Astrocyte of the spinal cord (primary cell): Measurements from ENCODE around the gene LYPD6B.

Experiments
- DNase-seq: peaks from one replicate; pipeline ENCODE4 v3.0.0; 2011; ENCODE audit warnings: low read depth, low spot score
- H3K4me3 ChIP-seq: 2 replicates; pipeline ENCODE4 v1.5.1; 2011; ENCODE audit warnings: low read depth, mild to moderate bottlenecking, low read length, moderate library complexity
- in situ Hi-C: cut with HindIII; loops from 2 replicates; pipeline ENCODE4 v1.10.0; 2017; ENCODE audit warnings: low sequenced_read_pairs
- TF ChIP-seq, protein P1 (sequence below): IDR thresholded peaks from 2 replicates; pipeline ENCODE4 v1.5.1; 2012; ENCODE audit warnings: low read depth, mild to moderate bottlenecking, low read length, inconsistent platforms

The LYPD6B gene

DNA sequence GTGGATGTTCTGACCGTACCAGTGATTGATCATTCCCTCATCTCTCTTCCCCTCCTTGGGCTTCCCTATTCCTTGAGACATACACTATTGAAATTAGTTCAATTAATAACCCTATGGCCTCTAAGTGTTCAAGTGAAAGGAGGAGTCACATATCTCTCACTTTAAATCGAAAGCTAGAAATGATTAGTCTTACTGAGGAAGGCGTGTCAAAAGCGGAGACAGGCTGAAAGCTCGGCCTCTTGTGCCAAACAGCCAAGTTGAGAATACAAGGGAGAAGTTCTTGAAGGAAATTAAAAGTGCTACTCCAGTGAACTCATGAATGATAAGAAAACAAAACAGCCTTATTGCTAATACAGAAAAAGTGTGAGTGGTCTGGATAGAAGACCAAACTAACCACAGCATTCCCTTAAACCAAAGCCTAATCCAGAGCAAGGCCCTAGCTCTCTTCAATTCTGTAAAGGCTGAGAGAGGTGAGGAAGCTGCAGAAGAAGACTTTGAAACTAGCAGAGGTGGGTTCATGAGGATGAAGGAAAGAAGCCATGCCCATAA is 147.5 kb downstream of the LYPD6B start:
- no peak overlapping the region for H3K4me3 ChIP-seq
- peak; percentile 22 for DNase-seq
- in situ Hi-C loops = no loop called here
- TF ChIP-seq, protein P1, sequence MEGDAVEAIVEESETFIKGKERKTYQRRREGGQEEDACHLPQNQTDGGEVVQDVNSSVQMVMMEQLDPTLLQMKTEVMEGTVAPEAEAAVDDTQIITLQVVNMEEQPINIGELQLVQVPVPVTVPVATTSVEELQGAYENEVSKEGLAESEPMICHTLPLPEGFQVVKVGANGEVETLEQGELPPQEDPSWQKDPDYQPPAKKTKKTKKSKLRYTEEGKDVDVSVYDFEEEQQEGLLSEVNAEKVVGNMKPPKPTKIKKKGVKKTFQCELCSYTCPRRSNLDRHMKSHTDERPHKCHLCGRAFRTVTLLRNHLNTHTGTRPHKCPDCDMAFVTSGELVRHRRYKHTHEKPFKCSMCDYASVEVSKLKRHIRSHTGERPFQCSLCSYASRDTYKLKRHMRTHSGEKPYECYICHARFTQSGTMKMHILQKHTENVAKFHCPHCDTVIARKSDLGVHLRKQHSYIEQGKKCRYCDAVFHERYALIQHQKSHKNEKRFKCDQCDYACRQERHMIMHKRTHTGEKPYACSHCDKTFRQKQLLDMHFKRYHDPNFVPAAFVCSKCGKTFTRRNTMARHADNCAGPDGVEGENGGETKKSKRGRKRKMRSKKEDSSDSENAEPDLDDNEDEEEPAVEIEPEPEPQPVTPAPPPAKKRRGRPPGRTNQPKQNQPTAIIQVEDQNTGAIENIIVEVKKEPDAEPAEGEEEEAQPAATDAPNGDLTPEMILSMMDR = no peak

DNA sequence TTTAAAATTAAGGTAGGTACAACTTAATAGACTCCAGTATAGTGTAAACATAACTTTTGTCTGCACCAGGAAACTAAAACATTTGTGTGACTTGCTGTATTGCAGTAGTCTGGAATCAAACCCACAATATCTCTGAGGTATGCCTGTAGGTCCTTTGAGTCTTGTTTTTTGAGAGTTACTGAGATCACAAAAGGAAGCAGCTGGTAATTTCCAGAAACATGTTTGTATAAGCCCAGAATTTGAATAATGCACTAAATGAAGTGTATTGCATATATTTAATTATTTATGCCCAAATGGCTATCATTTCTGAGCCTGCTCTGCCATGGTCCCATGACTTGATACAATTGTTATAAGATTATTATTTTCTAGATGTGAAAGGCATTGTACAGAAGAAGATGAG is 148.6 kb downstream of the LYPD6B start:
- in situ Hi-C loops = no loop called here
- no peak overlapping the region for H3K4me3 ChIP-seq
- TF ChIP-seq, protein P1 = no peak
- DNase-seq = no peak

DNA sequence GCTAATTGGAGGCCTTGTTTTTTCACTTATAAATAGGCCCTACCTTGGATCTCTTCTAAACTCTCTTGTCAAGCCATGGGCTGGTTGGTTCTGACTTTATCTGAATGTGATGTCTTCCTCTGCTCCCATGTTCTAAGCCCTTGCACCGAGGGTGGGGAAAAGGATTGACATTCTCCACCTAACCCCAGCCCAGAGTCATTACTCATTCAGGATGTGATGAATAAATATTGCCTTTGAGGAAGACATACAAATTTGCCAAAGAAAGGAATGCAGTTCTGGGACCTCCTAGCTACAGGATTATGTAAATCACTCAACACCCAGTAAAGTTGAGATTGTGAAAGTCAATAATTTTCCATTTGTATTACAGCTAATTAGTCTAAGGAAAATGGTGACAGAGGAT is 149.8 kb downstream of the LYPD6B start:
- no peak for DNase-seq
- TF ChIP-seq, protein P1 = no peak
- H3K4me3 ChIP-seq = no peak overlapping the region
- in situ Hi-C loops = no loop called here

DNA sequence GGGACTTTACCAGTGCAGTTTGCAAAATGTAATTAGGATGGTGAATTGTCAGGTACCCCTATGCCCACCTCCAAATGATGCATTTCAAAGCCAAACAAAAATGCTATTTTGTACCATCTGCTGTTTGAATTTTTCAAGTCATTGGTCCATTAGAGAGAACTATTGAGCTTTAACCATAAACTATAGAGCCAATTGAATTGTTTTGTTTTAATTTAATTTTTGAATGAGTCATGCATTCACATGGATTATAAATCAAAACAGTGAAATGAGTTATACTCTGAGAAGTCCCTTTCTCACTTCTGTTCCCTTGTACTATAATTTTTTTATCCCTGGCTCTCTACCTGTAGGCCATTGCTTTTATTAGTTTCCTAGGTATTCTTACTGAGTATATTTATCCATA is 151.3 kb downstream of the LYPD6B start:
- DNase-seq = no peak
- TF ChIP-seq, protein P1 = no peak
- in situ Hi-C loops = no loop called here
- H3K4me3 ChIP-seq = no peak overlapping the region

DNA sequence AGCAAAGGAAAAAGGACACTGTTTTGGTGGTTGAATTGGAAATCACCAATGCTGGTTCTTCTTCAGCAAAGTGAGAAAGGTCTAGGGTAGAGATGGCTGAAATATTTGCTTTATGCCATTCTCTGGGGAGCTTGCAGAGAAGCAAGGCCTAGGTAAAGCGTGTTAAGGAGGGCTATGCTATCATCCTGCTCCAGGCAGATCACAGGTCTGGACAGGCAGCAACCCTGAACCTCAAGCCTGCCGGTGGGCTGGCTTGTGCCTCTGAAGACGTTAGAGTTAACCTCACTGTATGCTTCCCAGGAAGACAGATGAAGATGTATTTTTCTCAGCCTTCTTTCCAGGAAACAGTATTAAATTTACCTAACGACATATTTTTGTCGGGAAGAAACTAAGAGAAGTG is 153.4 kb downstream of the LYPD6B start:
- in situ Hi-C loops = no loop called here
- DNase-seq = no peak
- no peak overlapping the region for H3K4me3 ChIP-seq
- TF ChIP-seq, protein P1 = no peak

DNA sequence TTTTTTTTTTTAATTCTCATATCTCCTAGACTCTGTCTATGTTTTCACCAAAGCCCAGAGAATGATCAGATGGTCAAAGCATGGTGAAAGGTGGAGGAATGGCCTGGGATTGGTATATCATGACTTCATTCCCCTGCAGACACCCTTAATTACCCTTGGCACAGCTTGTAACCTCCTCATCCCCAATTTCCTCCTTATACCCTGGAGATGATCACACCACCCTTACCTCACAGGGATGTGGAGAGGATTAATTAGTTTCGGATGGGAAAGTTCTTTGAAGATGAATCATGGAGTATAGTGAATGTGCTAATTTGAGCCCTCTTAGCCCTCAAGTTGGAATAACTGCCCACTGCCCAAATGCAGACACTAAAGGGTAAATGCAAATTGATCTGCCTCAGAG is 153.9 kb downstream of the LYPD6B start:
- TF ChIP-seq, protein P1 = no peak
- in situ Hi-C loops = no loop called here
- H3K4me3 ChIP-seq = no peak overlapping the region
- DNase-seq = no peak

DNA sequence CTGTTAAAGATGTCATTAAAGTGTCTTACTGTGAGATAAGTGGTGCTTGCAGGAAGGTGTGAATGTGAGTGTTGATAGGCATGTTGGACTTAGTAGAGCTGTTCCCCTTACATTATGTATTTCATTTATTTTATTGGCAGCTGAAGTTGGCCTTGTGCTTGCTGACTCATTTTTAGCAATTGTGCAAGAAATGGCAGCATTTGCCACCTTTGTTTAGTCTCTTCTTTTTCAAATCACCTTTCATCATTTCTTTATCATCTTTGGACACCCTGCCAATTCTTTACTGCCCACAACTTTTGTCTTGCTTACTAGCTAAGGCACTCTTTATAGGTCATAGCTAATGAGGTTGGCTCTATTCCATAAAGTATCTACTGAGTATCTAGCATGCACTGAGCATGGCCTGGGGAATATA is 161.6 kb downstream of the LYPD6B start:
- DNase-seq = no peak
- TF ChIP-seq, protein P1 = no peak
- in situ Hi-C loops = no loop called here

More for the DNA sequence above, 161.6 kb downstream of the LYPD6B start:
- H3K4me3 ChIP-seq = no peak overlapping the region
